HuH-7 (cell line): ENCODE measurements around the gene RGN.
"Not testable (repeated sequence)": the region's sequence is repeated elsewhere in the genome, so short reads cannot be mapped to it uniquely, and the experiment has no call there.

ENCODE experiments used
- DNase-seq: peaks from one replicate; pipeline ENCODE4 v3.0.0; 2011; ENCODE audit warnings: low spot score

The RGN gene

DNA sequence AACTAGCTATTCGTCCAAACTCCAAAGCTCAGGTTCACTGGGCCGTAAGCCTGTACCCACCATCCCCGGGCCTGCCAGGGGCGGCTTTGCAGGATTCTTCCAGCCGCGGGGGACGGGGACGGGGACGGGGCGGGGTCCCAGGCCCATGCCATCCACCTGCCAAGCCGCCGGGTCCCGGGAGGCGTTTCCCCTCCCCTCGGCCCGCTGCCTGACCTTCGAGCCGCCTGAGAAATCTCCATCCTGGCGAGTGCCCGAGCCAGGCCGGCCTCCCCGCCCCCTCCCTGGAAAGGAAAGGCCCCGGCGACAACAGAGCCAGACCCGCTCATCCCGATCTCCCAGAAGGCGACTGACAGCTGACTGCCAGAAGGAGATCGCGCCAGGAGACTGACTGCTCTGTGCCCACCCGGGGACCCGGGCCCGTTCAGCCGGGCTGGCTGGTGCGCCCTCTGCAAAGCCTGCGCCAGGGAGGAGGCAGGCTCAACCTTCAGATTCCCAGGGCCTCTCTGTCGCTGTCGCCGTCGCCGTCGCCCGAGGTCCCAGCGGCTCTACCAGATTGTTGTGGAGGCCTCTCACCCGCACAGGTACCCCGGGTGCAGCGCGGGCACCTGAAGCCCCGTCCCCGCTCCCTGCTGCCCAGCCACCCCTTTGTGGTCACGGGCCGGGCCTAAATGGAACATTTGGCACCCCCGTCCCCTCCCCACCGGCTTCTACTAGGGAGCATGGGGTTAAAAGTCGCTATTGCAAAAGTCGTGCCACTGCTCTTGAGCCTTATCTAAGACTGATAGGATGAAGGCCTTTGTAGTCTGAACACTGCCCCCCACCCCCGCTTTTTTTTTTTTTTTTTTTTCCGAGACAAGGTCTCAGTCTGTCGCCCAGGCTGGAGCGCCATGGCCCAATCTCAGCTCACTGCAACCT is at the start of gene RGN:
Gene RGN, plus strand, starts transcription at position 315 of the 915 bp plus-strand sequence. CDS start 2,702 bp downstream, outside the sequence.
- peak; percentile 14 for DNase-seq

DNA sequence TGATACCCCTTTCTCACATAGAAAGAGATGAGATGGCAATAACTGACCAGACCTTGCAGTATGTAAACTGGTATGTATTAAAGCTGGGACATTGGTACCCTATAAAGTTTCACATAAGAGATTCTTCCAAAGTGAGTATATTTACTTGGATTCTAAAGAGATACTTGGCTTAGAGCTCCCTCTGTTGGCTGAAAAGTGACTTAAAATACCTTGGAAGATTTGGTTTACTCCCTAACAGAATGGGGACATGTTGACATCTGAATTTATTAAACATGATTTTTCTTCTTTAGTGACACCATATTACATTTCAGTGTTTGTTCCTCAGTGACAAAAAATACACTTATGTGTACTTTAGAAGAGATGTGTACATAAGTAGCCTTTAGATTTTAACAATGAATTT is 47.9 kb upstream of the RGN start:
- peak; percentile 12 for DNase-seq

DNA sequence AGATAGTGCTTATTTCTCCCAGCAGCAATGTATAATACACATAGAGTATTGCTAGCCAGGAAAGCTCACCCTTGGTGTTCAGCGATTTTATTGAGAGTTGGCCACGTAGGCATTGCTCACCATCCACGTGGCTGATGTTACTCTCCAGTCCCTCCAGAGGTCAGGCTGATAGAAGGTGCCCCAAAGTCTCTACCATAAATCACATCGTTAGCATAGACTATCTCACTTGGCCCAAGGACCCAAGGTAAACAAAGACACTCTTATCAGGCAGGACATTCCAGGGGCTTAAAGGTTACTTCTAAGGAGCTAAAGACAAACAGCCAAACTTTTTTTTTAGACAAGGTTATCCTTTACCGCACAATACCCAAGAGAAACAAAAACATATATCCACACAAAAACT is 30.3 kb upstream of the RGN start:
- peak; percentile 19 for DNase-seq

DNA sequence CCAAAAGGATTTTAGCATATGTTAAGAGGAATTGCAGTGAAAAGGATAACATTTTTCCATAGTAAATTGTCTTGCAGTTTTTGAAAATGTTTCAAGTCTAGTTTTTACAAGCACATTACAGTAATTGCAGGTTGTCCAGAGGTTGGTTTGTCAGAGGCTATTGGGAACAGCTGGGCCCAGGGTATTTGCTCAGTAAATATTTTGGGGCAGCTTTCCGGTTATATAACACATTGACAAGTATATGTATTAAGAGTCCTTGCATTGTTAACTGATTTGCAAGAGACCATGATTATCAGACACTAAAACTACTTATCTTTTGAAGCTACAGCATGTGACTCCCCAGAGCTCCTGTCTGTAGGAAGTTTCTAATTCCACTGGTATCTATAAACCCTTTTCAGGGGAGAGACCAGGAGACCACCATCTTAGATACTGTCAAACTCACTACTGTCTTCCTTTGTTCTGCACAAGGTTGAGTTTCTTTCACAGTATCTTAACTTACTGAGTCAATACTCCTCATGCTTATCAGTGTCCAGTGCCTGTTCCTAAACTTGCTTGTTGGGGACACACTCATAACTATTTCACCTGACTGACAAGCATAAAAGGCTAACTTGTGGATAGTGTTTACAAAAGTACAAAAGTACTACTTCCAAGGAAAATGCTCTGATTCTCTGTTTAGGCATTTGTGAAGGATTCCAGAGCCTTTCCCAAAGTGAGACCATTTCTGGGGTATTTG is 18.9 kb upstream of the RGN start:
- no peak for DNase-seq

DNA sequence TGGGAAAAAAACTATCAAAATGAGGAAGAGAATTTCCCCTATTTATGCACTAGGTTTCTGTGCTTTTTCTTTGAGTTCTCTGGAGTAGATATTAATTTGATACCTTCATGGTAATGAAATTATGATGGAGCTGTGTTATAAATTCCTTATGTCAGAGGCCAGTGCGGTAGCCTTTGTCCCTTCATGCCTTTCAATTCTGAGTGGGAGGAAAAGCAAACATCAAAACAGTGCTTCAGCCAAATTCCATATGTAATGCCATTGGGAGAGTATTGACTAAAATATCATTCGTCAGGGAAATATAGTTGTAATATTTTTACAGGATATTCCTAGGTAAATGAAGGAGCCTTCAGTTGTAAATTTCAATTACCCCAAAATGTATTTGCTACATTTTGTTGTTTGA is 17.5 kb upstream of the RGN start:
- no peak for DNase-seq

DNA sequence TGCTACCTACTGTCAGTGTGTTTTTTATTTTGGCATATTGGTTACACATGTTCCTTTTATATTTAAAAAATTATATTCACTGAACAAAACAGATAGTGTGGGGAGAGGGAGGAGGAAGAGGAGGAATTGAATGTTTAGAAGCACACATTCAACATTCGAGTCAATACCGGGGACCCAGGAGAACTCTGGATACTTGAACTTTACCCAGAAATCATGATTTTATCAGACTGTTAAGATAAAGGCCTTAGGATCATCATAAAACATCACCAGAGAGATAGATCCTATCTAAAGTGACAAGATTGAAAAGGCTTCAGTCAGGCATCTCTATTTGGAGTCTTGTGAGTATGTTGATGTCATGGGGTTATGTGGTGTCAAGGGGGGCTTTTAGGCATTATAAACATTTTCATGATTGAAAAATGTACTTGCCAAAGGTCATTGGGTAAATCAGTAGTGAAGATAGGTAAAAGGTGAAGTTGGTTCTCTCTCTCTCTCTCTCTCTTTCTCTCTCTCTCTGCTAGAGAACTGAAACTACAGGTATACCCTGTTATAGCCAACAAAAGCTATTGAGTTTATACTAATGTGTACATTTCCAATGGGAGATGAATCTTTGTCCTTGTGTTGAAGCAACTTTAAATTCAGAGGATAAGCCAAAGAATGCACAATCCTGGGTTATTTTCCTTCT is 16.9 kb upstream of the RGN start:
- no peak for DNase-seq

DNA sequence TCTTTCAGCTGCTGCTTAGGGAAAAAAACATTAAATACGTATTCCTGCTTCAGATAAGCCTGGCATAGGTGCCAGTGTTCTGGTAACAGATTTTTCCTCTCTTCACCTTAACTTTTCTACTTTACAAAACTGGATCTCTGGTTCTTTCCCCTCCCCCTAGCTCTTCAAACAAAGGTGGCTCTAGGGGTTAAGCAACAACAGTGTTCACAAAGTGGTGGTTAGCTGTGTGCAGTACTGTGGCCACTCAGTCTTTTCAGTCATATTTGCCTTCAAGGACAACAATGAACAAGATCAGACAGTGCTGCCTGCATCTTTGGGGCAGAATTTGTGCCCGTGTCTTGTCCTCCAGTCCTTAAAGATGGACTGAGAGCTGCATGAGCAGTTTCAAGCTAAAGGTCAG is 15.1 kb upstream of the RGN start:
- DNase-seq, result no peak

DNA sequence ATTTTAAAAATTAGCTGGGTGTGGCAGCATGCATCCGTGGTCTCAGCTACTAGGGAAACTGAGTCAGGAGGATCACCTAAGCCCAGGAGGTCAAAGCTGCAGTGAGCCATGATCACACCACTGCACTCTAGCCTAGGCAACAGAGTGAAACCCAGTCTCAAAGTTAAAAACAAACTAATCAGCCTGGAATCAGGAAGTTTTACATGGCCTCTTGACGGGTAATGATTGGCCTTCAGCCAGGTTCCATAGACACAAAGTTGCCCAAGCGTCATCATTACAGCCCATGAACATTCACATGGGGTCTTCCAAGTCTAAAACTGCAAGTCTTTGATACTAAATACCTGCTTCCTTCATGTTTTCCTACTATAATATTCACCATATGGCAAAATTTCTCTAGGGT is 10.0 kb upstream of the RGN start:
- no peak for DNase-seq

DNA sequence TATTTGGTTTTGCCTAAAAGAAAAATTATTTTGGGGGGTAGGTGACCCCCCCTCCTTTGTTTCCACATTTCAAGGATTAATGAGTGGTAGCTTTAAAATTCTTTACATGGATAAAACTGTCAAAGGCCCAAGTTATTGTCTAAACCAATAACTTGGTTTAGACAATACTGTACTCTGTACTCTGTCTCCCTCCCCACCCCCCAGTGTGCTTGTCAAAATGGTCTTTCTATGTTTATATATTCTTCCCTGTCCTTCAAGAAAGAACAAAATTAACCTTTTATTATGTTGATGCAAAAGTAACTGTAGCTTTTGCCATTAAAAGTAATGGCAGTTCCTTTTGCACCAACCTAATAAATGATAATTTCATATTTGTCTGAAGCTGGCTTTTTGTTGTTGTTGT is 9.5 kb upstream of the RGN start:
- DNase-seq, result no peak

DNA sequence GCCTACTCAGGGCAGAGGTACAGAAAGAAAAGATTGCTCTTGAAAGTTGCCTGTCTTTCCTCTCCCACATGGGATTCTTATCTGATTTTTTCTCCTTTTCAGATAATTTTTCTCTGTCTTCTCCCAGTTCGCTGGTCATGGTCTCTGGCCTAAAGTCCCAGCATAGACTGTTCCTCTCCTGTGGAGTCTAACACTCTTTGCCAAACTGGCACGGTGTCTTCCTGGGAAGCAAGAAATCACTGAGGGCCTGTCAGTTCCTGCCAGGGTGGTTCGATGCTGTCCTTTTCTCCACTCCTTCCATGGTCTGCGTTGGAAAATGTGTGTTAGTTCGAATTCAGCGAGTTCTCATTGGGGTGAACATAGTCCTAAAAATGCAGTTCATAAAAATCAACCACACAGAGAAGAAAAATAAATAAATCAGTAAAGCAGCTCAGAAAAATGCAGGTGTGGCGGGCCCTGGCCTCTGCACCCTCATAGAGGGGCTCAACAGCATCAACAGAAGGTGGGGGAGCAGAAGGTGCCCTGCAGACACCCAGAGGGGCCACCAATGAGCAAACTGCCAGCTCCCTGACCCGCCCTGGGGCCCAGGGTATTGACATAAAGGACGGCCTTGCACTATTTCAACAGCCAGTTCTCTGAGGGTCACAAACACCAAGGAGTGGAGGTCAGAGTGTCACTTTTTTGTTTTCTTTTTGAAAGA is 2.1 kb downstream of the RGN start:
- DNase-seq, result peak; percentile 20

DNA sequence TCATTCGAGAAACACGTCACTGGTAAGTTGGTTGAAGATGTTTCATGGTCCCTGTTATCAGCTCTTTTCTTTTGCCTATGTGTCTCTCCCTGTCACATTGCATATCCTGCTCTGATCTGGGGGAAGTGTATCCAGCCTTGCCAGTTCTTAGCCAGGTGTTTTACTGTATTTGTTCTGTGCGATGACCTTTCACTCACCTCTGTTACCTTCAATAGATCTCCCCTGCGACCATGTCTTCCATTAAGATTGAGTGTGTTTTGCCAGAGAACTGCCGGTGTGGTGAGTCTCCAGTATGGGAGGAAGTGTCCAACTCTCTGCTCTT is 2.6 kb downstream of the RGN start:
- no peak for DNase-seq

DNA sequence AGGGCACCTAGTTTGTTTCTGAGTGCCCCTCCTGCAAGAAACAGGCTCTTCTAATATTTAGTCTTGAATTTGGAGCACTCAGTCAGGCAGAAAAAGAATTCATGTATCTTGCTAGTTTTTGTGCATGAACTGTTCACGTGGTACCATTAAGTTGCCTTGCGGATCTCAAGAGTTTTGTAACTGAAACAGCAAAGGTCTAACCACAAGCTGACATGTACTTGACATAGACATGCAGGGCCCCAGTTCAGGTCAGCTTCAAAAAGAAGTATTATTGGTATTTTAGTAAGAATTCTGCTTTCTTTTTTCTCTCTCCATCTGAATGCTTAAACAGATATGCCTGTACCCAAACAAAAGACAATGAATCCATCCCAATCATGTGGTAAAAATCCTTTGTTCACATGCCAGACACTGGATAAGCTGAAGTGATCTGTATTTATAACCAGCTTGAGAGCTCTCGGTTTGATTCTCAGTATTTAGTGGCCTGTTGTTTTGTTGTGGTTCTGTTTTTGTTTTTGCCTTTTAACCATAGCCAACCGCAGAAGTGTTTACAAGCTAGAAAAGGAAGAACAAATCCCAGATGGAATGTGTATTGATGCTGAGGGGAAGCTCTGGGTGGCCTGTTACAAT is 13.0 kb downstream of the RGN start:
- DNase-seq, result no peak

DNA sequence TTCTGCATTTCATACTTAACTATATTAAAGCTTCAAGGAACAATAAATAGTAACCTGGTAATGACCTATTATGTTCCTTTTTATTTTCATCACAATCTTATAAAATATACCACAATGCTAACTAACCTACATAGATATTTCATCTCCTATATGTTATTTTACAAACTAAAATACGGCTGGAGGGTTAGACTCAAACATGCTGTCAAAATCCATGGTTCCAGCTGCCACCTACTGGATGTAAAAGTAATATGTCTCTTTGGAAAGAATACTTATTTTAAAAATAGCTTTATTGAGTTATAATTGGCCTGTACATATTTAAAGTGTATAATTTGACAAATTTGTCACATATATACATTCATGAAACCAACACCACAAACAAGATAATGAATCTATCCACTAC is 15.0 kb downstream of the RGN start:
- no peak for DNase-seq

DNA sequence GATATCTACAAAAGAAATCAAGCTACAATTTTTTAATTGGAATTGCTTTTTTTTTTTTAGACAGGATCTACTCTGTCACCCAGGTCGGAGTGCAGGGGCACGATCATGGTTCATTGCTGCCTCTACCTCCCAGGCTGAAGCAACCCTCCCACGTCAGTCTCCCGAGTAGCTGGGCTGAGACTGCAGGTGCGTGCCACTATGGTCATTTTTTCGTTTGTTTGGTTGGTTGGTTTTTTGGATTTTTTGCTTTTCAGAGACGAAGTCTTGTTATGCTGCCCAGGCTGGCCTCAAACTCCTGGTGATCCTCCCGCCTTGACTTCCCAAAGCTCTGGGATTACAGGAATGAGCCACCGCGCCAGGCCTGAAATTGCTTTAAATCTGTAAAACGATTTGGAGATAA is 15.6 kb downstream of the RGN start:
- DNase-seq, result no peak

DNA sequence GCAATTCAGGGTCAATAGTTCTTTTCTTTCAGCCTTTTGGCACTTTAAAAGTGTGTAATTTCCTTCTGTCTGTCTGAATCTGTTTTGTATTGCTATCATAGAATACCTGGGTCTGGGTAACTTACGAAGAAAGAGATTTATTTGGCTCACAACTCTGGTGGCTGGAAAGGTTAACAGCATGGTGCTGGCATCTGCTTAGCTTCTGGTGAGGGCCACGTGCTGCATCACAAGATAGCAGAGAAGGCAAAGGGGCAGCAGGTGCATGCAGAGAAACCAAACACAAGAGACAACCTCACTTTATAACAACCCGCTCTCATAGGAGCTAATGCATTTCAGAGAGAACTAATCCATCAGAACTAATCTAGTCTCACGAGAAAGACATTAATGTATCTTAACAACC is 18.8 kb downstream of the RGN start:
- DNase-seq, result no peak

DNA sequence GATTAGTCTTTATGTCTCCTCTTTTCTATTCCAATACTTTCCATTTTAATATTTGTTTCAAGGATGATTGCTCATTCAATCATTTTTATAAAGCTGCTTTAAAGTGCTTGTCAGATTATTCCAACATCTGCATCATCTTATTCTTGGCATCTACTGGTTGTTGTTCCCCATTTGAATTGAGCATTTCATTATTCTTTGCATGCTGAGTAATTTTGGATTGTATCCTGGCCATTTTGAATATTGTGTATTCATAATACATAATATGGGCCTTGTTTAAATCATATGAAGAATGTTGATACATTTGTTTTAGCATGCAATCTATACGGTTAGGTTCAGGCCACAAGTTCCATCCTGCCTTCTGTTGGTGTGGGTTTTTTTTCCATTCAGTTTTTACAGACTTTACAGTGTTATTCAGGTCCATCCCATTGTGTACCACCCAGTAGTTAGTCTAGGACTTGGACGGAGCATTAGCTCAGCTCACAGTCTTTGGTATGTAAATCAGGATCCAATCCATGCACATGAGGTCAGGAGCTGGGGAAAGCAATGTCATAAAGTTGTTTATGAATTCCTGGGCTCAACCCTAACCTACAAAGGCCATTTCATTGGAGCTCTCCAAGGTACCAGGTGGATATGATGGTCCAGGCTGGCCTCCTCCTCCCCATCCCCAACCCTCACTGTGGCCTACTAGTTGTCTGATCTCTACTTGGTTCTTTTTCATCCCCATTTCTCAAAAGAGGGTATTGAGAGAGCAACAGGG is 20.3 kb downstream of the RGN start:
- DNase-seq, result no peak

DNA sequence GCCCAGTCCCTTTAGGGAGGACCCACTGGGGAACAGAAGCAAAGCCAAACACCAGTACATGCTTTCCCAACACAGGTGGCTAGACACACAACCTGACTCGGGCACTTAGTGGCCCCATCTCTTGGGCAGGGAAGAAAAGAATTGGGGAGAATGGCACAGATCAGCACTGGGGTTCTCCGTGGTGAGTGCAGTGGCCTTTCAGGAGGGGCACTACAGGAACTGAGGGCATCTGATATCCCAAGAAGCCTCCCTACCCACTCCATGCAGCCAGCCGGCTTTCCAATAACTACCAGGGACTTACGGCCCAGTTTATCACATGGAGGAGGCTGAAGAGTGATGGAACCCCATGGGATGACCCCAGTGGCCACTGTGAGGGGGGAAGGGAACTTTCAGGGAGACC is 23.0 kb downstream of the RGN start:
- DNase-seq, result no peak

DNA sequence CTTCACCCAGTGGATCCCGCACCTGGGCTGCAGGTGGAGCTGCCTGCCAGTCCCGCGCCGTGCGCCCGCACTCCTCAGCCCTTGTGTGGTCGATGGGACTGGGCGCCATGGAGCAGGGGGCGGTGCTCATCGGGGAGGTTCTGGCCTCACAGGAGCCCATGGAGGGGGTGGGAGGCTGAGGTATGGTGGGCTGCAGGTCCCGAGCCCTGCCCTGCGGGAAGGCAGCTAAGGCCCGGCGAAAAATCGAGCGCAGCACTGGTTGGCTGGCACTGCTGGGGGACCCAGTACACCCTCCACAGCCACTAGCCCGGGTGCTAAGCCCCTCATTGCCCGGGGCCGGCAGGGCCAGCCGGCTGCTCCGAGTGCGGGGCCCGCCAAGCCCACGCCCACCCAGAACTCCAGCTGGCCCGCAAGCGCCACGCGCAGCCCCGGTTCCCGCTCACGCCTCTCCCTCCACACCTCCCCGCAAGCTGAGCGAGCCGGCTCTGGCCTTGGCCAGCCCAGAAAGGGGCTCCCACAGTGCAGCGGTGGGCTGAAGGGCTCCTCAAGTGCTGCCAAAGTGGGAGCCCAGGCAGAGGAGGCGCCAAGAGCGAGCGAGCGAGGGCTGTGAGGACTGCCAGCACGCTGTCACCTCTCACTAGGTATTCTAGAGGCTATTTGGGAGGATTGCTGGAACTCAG is 32.8 kb downstream of the RGN start:
- DNase-seq, result not testable (repeated sequence)

DNA sequence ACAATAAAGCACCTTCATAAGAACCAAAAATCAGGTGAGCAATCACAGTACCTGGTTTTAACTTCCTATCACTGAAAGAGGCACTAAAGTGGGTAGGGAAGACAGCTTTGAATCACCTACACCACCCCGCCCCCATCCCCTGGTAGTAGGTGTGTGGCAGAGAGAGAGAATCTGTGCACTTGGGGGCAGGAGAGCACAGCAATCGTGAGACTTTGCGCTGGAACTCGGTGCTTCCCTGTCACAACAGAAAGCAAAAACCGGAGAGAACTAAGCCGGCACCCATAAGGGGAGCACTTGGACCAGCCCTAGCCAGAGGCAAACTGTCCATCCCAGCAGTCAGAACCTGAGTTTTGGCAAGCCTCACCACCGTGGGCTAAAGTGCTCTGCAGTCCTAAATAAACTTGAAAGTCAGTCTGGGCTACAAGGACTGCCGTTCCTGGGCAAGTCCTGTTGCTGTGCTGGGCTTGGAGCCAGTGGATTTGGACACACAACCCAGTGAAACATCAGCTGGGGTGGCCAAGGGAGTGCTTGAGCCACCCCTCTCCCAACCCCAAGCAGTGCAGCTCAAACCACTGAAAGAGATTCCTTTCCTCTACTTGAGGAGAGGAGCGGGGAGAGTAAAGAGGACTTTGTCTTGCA is 34.2 kb downstream of the RGN start:
- DNase-seq, result no peak

DNA sequence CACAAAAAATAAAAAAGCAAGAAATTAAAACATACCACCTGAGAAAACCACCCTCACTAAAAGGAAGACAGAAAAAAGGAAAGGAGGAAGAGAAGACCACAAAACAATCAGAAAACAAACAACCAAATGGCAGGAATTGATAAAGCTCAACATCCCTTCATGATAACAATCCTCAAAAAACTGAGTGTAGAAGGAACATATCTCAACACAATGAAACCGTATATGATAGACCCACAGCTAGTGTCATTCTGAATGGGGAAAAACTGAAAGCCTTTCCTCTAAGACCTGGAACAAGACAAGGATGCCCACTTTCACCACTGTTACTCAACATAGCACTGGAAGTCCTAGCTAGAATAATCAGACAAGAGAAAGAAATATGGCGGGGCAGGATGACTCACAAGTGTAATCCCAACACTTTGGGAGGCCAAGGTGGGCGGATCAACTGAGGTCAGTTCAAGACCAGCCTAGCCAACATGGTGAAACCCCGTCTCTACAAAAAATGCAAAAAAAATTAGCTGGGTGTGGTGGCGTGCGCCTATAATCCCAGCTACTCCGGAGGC is 38.4 kb downstream of the RGN start:
- DNase-seq, result not testable (repeated sequence)
